GM23338 (cell line): Measurements from ENCODE around the gene DIP2C.

ENCODE experiments used
- CTCF ChIP-seq, 2 experiments: fragments of 200-600 bp in 1 of 2; sonication (generic) in 1 of 2; conservative IDR thresholded peaks; 2 replicates each; pipeline versions ENCODE4 v1.5.1 to v1.6.1; 2016 to 2017; ENCODE audit warnings: antibody characterized with exemption in 2 of 2, low read depth in 2 of 2, mild to moderate bottlenecking in 2 of 2, moderate library complexity in 1 of 2
- EZH2 ChIP-seq: fragments of 200-600 bp; sonication (generic); IDR thresholded peaks from one replicate; pipeline ENCODE4 v1.8.0; 2017; ENCODE audit warnings: antibody characterized with exemption, mild to moderate bottlenecking, low read depth; ENCODE audit not compliant: unreplicated experiment

- TF ChIP-seq CTCF (conservative IDR thresholded peaks at IDR 0.05; ENCODE audit: low read depth in 2 of 2), result no peak
- TF ChIP-seq EZH2, result no peak
Observed at GRCh38 chr10:232878-233277, 456.6 kb downstream of the DIP2C start.
